DOHH2 (cell line): ENCODE results near the gene DPH3.

Source experiments
- H3F3A ChIP-seq: fragments of 200-600 bp; sonication (generic), shearing (Covaris generic); 2 replicates; pipeline ENCODE4 v1.6.0; 2016; ENCODE audit warnings: antibody characterized with exemption, mild to moderate bottlenecking; ENCODE audit not compliant: control insufficient read depth, insufficient read depth
- H3K27ac ChIP-seq: fragments of 200-600 bp; sonication (generic); 2 replicates; pipeline ENCODE4 v1.5.1; 2014; ENCODE audit warnings: low read depth, mild to moderate bottlenecking, low read length, moderate library complexity
- H3K27me3 ChIP-seq: fragments of 200-600 bp; sonication (generic); 2 replicates; pipeline ENCODE4 v1.6.1; 2014; ENCODE audit warnings: mild to moderate bottlenecking, low read length, mixed read lengths; ENCODE audit not compliant: control insufficient read depth
- H3K36me3 ChIP-seq: fragments of 200-600 bp; sonication (generic); 2 replicates; pipeline ENCODE4 v1.6.1; 2014; ENCODE audit warnings: mild to moderate bottlenecking, low read length, moderate library complexity, mixed read lengths; ENCODE audit not compliant: control insufficient read depth
- H3K4me1 ChIP-seq: fragments of 200-600 bp; sonication (generic); 2 replicates; pipeline ENCODE4 v1.6.1; 2014; ENCODE audit warnings: mild to moderate bottlenecking, low read length, mixed read lengths; ENCODE audit not compliant: control insufficient read depth
- H3K4me2 ChIP-seq: fragments of 200-600 bp; sonication (generic); 2 replicates; pipeline ENCODE4 v1.6.0; 2014; ENCODE audit warnings: mild to moderate bottlenecking, low read length, moderate library complexity
- H3K4me3 ChIP-seq: fragments of 200-600 bp; sonication (generic); 2 replicates; pipeline ENCODE4 v1.5.1; 2014; ENCODE audit warnings: mild to moderate bottlenecking, low read length, mixed read lengths
- H3K79me2 ChIP-seq: fragments of 200-600 bp; sonication (generic); 2 replicates; pipeline ENCODE4 v1.6.1; 2014; ENCODE audit warnings: mild to moderate bottlenecking, low read length, mixed read lengths; ENCODE audit not compliant: control insufficient read depth
- H3K9me2 ChIP-seq: fragments of 200-600 bp; sonication (generic); replicated peaks from 2 replicates; pipeline ENCODE4 v1.6.1; 2014; ENCODE audit warnings: mild to moderate bottlenecking, low read length, mixed read lengths; ENCODE audit not compliant: control insufficient read depth
- H3K9me3 ChIP-seq: fragments of 200-600 bp; sonication (generic); 2 replicates; pipeline ENCODE4 v1.6.1; 2014; ENCODE audit warnings: antibody characterized with exemption, low read length, mixed read lengths; ENCODE audit not compliant: control insufficient read depth, insufficient read depth
- H4K20me1 ChIP-seq: fragments of 200-600 bp; sonication (generic); 2 replicates; pipeline ENCODE4 v1.6.0; 2014; ENCODE audit warnings: low read depth, mild to moderate bottlenecking, antibody characterized with exemption, low read length, moderate library complexity; ENCODE audit not compliant: control insufficient read depth, insufficient read depth
- CTCF ChIP-seq: fragments of 200-600 bp; sonication (generic); IDR thresholded peaks from one replicate; pipeline ENCODE4 v1.5.1; 2014; ENCODE audit warnings: antibody characterized with exemption, mild to moderate bottlenecking, low read depth, low read length; ENCODE audit not compliant: poor library complexity, severe bottlenecking
- EZH2phosphoT487 ChIP-seq: fragments of 200-600 bp; sonication (generic); IDR thresholded peaks from 2 replicates; pipeline ENCODE4 v1.6.1; 2017; ENCODE audit warnings: borderline replicate concordance, mild to moderate bottlenecking, antibody characterized with exemption, low read length, moderate library complexity, mixed read lengths

Gene DPH3

GRCh38 chr3:16240229-16241023 lies 24.3 kb downstream of the DPH3 start:
- TF ChIP-seq EZH2phosphoT487 (no peak), CTCF (no peak)
- Histone ChIP-seq H3K27ac (no peak overlapping the region), H3K36me3 (no peaks in the 10 kb centered on the region), H3F3A (no peaks in the 10 kb centered on the region), H3K9me3 (no peaks in the 10 kb centered on the region), H3K4me3 (no peak overlapping the region), H3K4me2 (no peak overlapping the region), H3K79me2 (no peaks in the 10 kb centered on the region), H3K9me2 (no peaks in the 10 kb centered on the region), H3K27me3 (peaks cover 2% of the 10 kb centered on the region; the same call in 1 of the 2 replicates), H3K4me1 (no peaks in the 10 kb centered on the region), H4K20me1 (no peaks in the 10 kb centered on the region)

GRCh38 chr3:16239780-16240179 lies 25.0 kb downstream of the DPH3 start:
- H3K36me3 ChIP-seq = no peaks in the 10 kb centered on the region
- no peak overlapping the region for H3K4me3 ChIP-seq
- no peaks in the 10 kb centered on the region for H3K9me3 ChIP-seq
- peaks cover 2% of the 10 kb centered on the region; the same call in 1 of the 2 replicates for H3K27me3 ChIP-seq
- H4K20me1 ChIP-seq = no peaks in the 10 kb centered on the region
- H3K79me2 ChIP-seq = no peaks in the 10 kb centered on the region
- H3K9me2 ChIP-seq = no peaks in the 10 kb centered on the region
- no peak overlapping the region for H3K27ac ChIP-seq
- H3F3A ChIP-seq = no peaks in the 10 kb centered on the region
- no peak overlapping the region for H3K4me2 ChIP-seq
- no peak for TF ChIP-seq EZH2phosphoT487
- TF ChIP-seq CTCF = no peak
- no peaks in the 10 kb centered on the region for H3K4me1 ChIP-seq

- no peaks in the 10 kb centered on the region for H3K79me2 ChIP-seq
- H3K4me2 ChIP-seq = no peak overlapping the region
- H3K36me3 ChIP-seq = no peaks in the 10 kb centered on the region
- no peak for TF ChIP-seq CTCF
- no peak for TF ChIP-seq EZH2phosphoT487
- no peaks in the 10 kb centered on the region for H3K9me3 ChIP-seq
- H3K27me3 ChIP-seq = peaks cover 2% of the 10 kb centered on the region; the same call in 1 of the 2 replicates
- H4K20me1 ChIP-seq = no peaks in the 10 kb centered on the region
- no peaks in the 10 kb centered on the region for H3F3A ChIP-seq
- no peaks in the 10 kb centered on the region for H3K9me2 ChIP-seq
- no peak overlapping the region for H3K4me3 ChIP-seq
- H3K4me1 ChIP-seq = no peaks in the 10 kb centered on the region
- no peak overlapping the region for H3K27ac ChIP-seq
Measured at GRCh38 chr3:16239086-16239770, 25.5 kb downstream of the DPH3 start.
